Mesenchymal stem cell (in vitro differentiated cells and primary cell): Measurements from ENCODE around the gene CAMK2D.

Experiments
- DNase-seq: peaks from one replicate; pipeline ENCODE4 v3.0.0-alpha.2; 2013
- H2AFZ ChIP-seq: one replicate; pipeline ENCODE4 v1.6.1; 2013; ENCODE audit warnings: low read depth, mild to moderate bottlenecking, control low read depth, inconsistent platforms, low read length, moderate library complexity
- H2AK5ac ChIP-seq: 2 replicates; pipeline ENCODE4 v1.6.1; 2013; ENCODE audit warnings: low read length, moderate library complexity, mild to moderate bottlenecking, inconsistent platforms; ENCODE audit not compliant: severe bottlenecking
- H2BK120ac ChIP-seq: one replicate; pipeline ENCODE4 v1.6.1; 2013; ENCODE audit warnings: low read depth, mild to moderate bottlenecking, inconsistent platforms, low read length, moderate library complexity
- H2BK12ac ChIP-seq, 2 experiments: one replicate each; pipeline ENCODE4 v1.6.1; 2013; ENCODE audit warnings: inconsistent platforms in 2 of 2, low read length in 2 of 2, mild to moderate bottlenecking in 2 of 2, moderate library complexity in 2 of 2, control low read depth in 1 of 2
- H2BK15ac ChIP-seq: one replicate; pipeline ENCODE4 v1.6.1; 2013; ENCODE audit warnings: mild to moderate bottlenecking, low read depth, inconsistent platforms; ENCODE audit not compliant: poor library complexity, severe bottlenecking
- H2BK5ac ChIP-seq: 2 replicates; pipeline ENCODE4 v1.6.1; 2013; ENCODE audit warnings: low read depth, mild to moderate bottlenecking, low read length, control low read depth, inconsistent platforms; ENCODE audit not compliant: poor library complexity, severe bottlenecking
- H3K14ac ChIP-seq, 2 experiments: one replicate each; pipeline ENCODE4 v1.6.1; 2013; ENCODE audit warnings: inconsistent platforms in 2 of 2, low read length in 2 of 2, control low read depth in 1 of 2, mild to moderate bottlenecking in 1 of 2, moderate library complexity in 1 of 2
- H3K18ac ChIP-seq, 2 experiments: one replicate each; pipeline ENCODE4 v1.6.1; 2013; ENCODE audit warnings: inconsistent platforms in 2 of 2, low read length in 2 of 2, control low read depth in 1 of 2, low read depth in 1 of 2, mild to moderate bottlenecking in 1 of 2
- H3K23ac ChIP-seq, 2 experiments: one replicate each; pipeline ENCODE4 v1.6.1; 2013; ENCODE audit warnings: inconsistent platforms in 2 of 2, low read length in 2 of 2, mild to moderate bottlenecking in 2 of 2, moderate library complexity in 2 of 2, control low read depth in 1 of 2
- H3K27ac ChIP-seq: 2 replicates; pipeline ENCODE4 v1.5.1; 2013; ENCODE audit warnings: mild to moderate bottlenecking, moderate library complexity, low read length, control low read depth, inconsistent platforms; ENCODE audit not compliant: poor library complexity, severe bottlenecking
- H3K27me3 ChIP-seq, 2 experiments: 2 replicates each; pipeline versions ENCODE4 v1.6.1 to v1.7.0; 2013; ENCODE audit warnings: low read length in 2 of 2, mild to moderate bottlenecking in 2 of 2, moderate library complexity in 2 of 2, control low read depth in 1 of 2, inconsistent platforms in 1 of 2; ENCODE audit not compliant: control insufficient read depth in 1 of 2, insufficient read depth in 1 of 2
- H3K36me3 ChIP-seq, 2 experiments: 2 replicates each; pipeline versions ENCODE4 v1.6.1 to v1.7.0; 2013; ENCODE audit warnings: low read length in 2 of 2, control low read depth in 1 of 2, inconsistent platforms in 1 of 2, low read depth in 1 of 2, mild to moderate bottlenecking in 1 of 2; ENCODE audit not compliant: insufficient read depth in 2 of 2, control insufficient read depth in 1 of 2
- H3K4ac ChIP-seq, 2 experiments: one replicate each; pipeline ENCODE4 v1.6.1; 2013; ENCODE audit warnings: inconsistent platforms in 2 of 2, low read length in 2 of 2, mild to moderate bottlenecking in 2 of 2, moderate library complexity in 2 of 2, control low read depth in 1 of 2, low read depth in 1 of 2
- H3K4me1 ChIP-seq: 2 replicates; pipeline ENCODE4 v1.6.1; 2013; ENCODE audit warnings: low read depth, low read length, control low read depth; ENCODE audit not compliant: control insufficient read depth, insufficient read depth
- H3K4me2 ChIP-seq: 2 replicates; pipeline ENCODE4 v1.6.1; 2013; ENCODE audit warnings: low read length, mild to moderate bottlenecking, inconsistent platforms; ENCODE audit not compliant: poor library complexity, severe bottlenecking
- H3K4me3 ChIP-seq, 2 experiments: 2 replicates each; pipeline versions ENCODE4 v1.5.1 to v1.7.0; 2013; ENCODE audit warnings: low read length in 2 of 2, mild to moderate bottlenecking in 2 of 2, control low read depth in 1 of 2, low read depth in 1 of 2; ENCODE audit not compliant: insufficient read depth in 1 of 2
- H3K79me1 ChIP-seq: replicated peaks from 2 replicates; pipeline ENCODE4 v1.6.1; 2013; ENCODE audit warnings: mild to moderate bottlenecking, control low read depth, low read length, inconsistent platforms; ENCODE audit not compliant: poor library complexity, severe bottlenecking
- H3K9ac ChIP-seq: 2 replicates; pipeline ENCODE4 v1.7.0; 2013; ENCODE audit warnings: mild to moderate bottlenecking, low read length, moderate library complexity
- H3K9me3 ChIP-seq: 2 replicates; pipeline ENCODE4 v1.7.0; 2013; ENCODE audit warnings: mild to moderate bottlenecking, low read length; ENCODE audit not compliant: control insufficient read depth
- H4K8ac ChIP-seq: one replicate; pipeline ENCODE4 v1.6.1; 2013; ENCODE audit warnings: inconsistent platforms, mild to moderate bottlenecking, low read length, moderate library complexity
- H4K91ac ChIP-seq: one replicate; pipeline ENCODE4 v1.6.1; 2013; ENCODE audit warnings: mild to moderate bottlenecking, low read length, inconsistent platforms
- whole genome bisulfite sequencing: methylation state at CpG from one replicate; pipeline ENCODE4 v1.1.7; 2013; ENCODE audit warnings: mixed read lengths; 5-methylcytosine and 5-hydroxymethylcytosine counted together

CAMK2D gene

GRCh38 chr4:113452868-113453620, 308.5 kb downstream of the CAMK2D start:
- DNase-seq: peak; percentile 53
- Histone ChIP-seq H3K23ac (no peak overlapping the region), H3K27ac (peak overlapping the region; percentile 38), H3K4ac (no peak overlapping the region), H3K27me3 (no peaks in the 10 kb centered on the region), H3K79me1 (peaks cover 4% of the 10 kb centered on the region), H3K4me2 (no peak overlapping the region), H4K8ac (no peak overlapping the region), H4K91ac (no peak overlapping the region), H2AFZ (no peak overlapping the region), H2BK12ac (no peak overlapping the region), H2AK5ac (peak overlapping the region; percentile 45), H3K18ac (peak overlapping the region; percentile 33 to 85), H2BK5ac (no peak overlapping the region), H2BK15ac (no peak overlapping the region), H3K4me1 (peaks cover 2% of the 10 kb centered on the region), H3K36me3 (peaks cover 3 to 80% of the 10 kb centered on the region in 2 experiments), H3K9ac (peak overlapping the region; percentile 23), H3K14ac (no peak overlapping the region), H2BK120ac (peak overlapping the region; percentile 61), H3K4me3 (no peak overlapping the region), H3K9me3 (no peaks in the 10 kb centered on the region)
- 19% methylated on average over 4 of the region's 4 CpGs for WGBS

GRCh38 chr4:113452152-113452551, 309.4 kb downstream of the CAMK2D start:
- Histone ChIP-seq H3K27me3 (no peaks in the 10 kb centered on the region), H3K23ac (no peak overlapping the region), H3K4ac (no peak overlapping the region), H4K8ac (no peak overlapping the region), H2BK12ac (no peak overlapping the region), H4K91ac (no peak overlapping the region), H3K79me1 (peaks cover 4% of the 10 kb centered on the region), H3K36me3 (peaks cover under 1 to 71% of the 10 kb centered on the region in 2 experiments), H3K9ac (peak overlapping the region; percentile 4), H3K4me2 (no peak overlapping the region), H3K4me1 (peaks cover 2% of the 10 kb centered on the region), H3K14ac (no peak overlapping the region), H2BK15ac (no peak overlapping the region), H3K18ac (no peak overlapping the region), H2AK5ac (no peak overlapping the region), H2AFZ (no peak overlapping the region), H3K27ac (no peak overlapping the region), H2BK120ac (no peak overlapping the region), H3K9me3 (no peaks in the 10 kb centered on the region), H2BK5ac (no peak overlapping the region), H3K4me3 (no peak overlapping the region)
- WGBS: no CpG with 5 or more reads among the region's 1 CpG
- DNase-seq: no peak

GRCh38 chr4:113450295-113451080, 311.1 kb downstream of the CAMK2D start:
- H3K27me3 ChIP-seq: no peaks in the 10 kb centered on the region
- H3K4me2 ChIP-seq: no peak overlapping the region
- H3K27ac ChIP-seq: no peak overlapping the region
- no peak overlapping the region for H2BK120ac ChIP-seq
- H3K79me1 ChIP-seq: peaks cover 4% of the 10 kb centered on the region
- WGBS: 97% methylated on average over 3 of the region's 5 CpGs
- no peak overlapping the region for H2BK12ac ChIP-seq
- H3K14ac ChIP-seq: no peak overlapping the region
- no peak overlapping the region for H4K8ac ChIP-seq
- no peak overlapping the region for H2AFZ ChIP-seq
- H3K9ac ChIP-seq: peak overlapping the region; percentile 69
- no peak overlapping the region for H2AK5ac ChIP-seq
- peaks cover 4% of the 10 kb centered on the region for H3K9me3 ChIP-seq
- H4K91ac ChIP-seq: no peak overlapping the region
- peak overlapping the region in 1 of 2 experiments; percentile 80 for H3K4ac ChIP-seq
- H2BK5ac ChIP-seq: no peak overlapping the region
- no peak for DNase-seq
- no peak overlapping the region for H3K23ac ChIP-seq
- peaks cover 0 to 57% of the 10 kb centered on the region in 2 experiments for H3K36me3 ChIP-seq
- peaks cover 2% of the 10 kb centered on the region for H3K4me1 ChIP-seq
- H2BK15ac ChIP-seq: no peak overlapping the region
- peak overlapping the region; percentile 74 to 79 for H3K18ac ChIP-seq
- H3K4me3 ChIP-seq: no peak overlapping the region

- no peak overlapping the region for H3K23ac ChIP-seq
- no peak overlapping the region for H4K91ac ChIP-seq
- no peak overlapping the region for H3K27ac ChIP-seq
- H2BK15ac ChIP-seq: no peak overlapping the region
- H3K14ac ChIP-seq: no peak overlapping the region
- no peak overlapping the region for H2AK5ac ChIP-seq
- peak overlapping the region in 1 of 2 experiments; percentile 90 for H2BK12ac ChIP-seq
- no peak overlapping the region for H3K4me2 ChIP-seq
- peaks cover 2% of the 10 kb centered on the region for H3K4me1 ChIP-seq
- no peak overlapping the region for H2BK5ac ChIP-seq
- H3K18ac ChIP-seq: peak overlapping the region in 1 of 2 experiments; percentile 85
- H3K4ac ChIP-seq: no peak overlapping the region
- DNase-seq: peak; percentile 43
- H3K27me3 ChIP-seq: no peaks in the 10 kb centered on the region
- no peak overlapping the region for H4K8ac ChIP-seq
- no peak overlapping the region for H2BK120ac ChIP-seq
- H3K79me1 ChIP-seq: peaks cover 4% of the 10 kb centered on the region
- peak overlapping the region; percentile 90 for H3K9ac ChIP-seq
- H3K4me3 ChIP-seq: no peak overlapping the region
- H2AFZ ChIP-seq: no peak overlapping the region
- H3K36me3 ChIP-seq: peaks cover 0 to 47% of the 10 kb centered on the region in 2 experiments
- 94% methylated on average over 1 of the region's 1 CpG for WGBS
- H3K9me3 ChIP-seq: peaks cover 4% of the 10 kb centered on the region
Observed at GRCh38 chr4:113449410-113449974, 312.0 kb downstream of the CAMK2D start.
